ENCODE data around the gene NCOA7. TPM values are rescaled to one million over a fixed set of nuclear protein-coding genes. Genes with fewer than 3 reads are reported as not detected.
"Not testable (repeated sequence)": the region's sequence is repeated elsewhere in the genome, so short reads cannot be mapped to it uniquely, and the experiment has no call there.

The NCOA7 gene
- total RNA-seq, 1 experiment from 2014 or later, result 40.2 TPM

- DNase-seq (ENCODE audit: low read depth), result no peak
Measured at GRCh38 chr6:125835221-125835744, 44.5 kb downstream of the NCOA7 start.

- DNase-seq (ENCODE audit: low read depth), result no peak
Measured at GRCh38 chr6:125836466-125836865, 45.7 kb downstream of the NCOA7 start.

- DNase-seq (ENCODE audit: low read depth), result peak; percentile 19
Measured at GRCh38 chr6:125839471-125839870, 48.7 kb downstream of the NCOA7 start.

GRCh38 chr6:125839879-125840278 is 49.1 kb downstream of the NCOA7 start:
- no peak for DNase-seq (ENCODE audit: low read depth)

GRCh38 chr6:125841356-125842090 is 50.8 kb downstream of the NCOA7 start:
- DNase-seq (ENCODE audit: low read depth), result no peak

- DNase-seq (ENCODE audit: low read depth), result no peak
Measured at GRCh38 chr6:125842091-125842626, 51.4 kb downstream of the NCOA7 start.

- DNase-seq (ENCODE audit: low read depth), result no peak
Measured at GRCh38 chr6:125843593-125843992, 52.8 kb downstream of the NCOA7 start.

GRCh38 chr6:125844989-125845388 is 54.2 kb downstream of the NCOA7 start:
- DNase-seq (ENCODE audit: low read depth), result no peak

- DNase-seq (ENCODE audit: low read depth), result no peak
Measured at GRCh38 chr6:125846292-125847024, 55.7 kb downstream of the NCOA7 start.

- not testable (repeated sequence) for DNase-seq (ENCODE audit: low read depth)
Measured at GRCh38 chr6:125848286-125848685, 57.5 kb downstream of the NCOA7 start.

GRCh38 chr6:125850361-125850760 is 59.6 kb downstream of the NCOA7 start:
- DNase-seq (ENCODE audit: low read depth), result no peak

- no peak for DNase-seq (ENCODE audit: low read depth)
Measured at GRCh38 chr6:125852587-125852986, 61.8 kb downstream of the NCOA7 start.

- DNase-seq (ENCODE audit: low read depth), result no peak
Measured at GRCh38 chr6:125853168-125853567, 62.4 kb downstream of the NCOA7 start.

GRCh38 chr6:125853756-125854155 is 63.0 kb downstream of the NCOA7 start:
- no peak for DNase-seq (ENCODE audit: low read depth)

GRCh38 chr6:125854355-125854754 is 63.6 kb downstream of the NCOA7 start:
- no peak for DNase-seq (ENCODE audit: low read depth)

GRCh38 chr6:125855783-125856182 is 65.0 kb downstream of the NCOA7 start:
- no peak for DNase-seq (ENCODE audit: low read depth)

- DNase-seq (ENCODE audit: low read depth), result no peak
Measured at GRCh38 chr6:125857846-125858245, 67.1 kb downstream of the NCOA7 start.

GRCh38 chr6:125858427-125859320 is 67.9 kb downstream of the NCOA7 start:
- peak; percentile 81 for DNase-seq (ENCODE audit: low read depth)

GRCh38 chr6:125859727-125860126 is 69.0 kb downstream of the NCOA7 start:
- DNase-seq (ENCODE audit: low read depth), result no peak

GRCh38 chr6:125863023-125863422 is 72.3 kb downstream of the NCOA7 start:
- no peak for DNase-seq (ENCODE audit: low read depth)

- no peak for DNase-seq (ENCODE audit: low read depth)
Measured at GRCh38 chr6:125865015-125865414, 74.3 kb downstream of the NCOA7 start.

GRCh38 chr6:125866433-125866832 is 75.7 kb downstream of the NCOA7 start:
- no peak for DNase-seq (ENCODE audit: low read depth)

All from Daoy (cell line).